ENCODE data around the gene CUX1.
A peak's percentile ranks its signal among the peaks of the same experiment; 100 is the strongest.

The CUX1 gene

GRCh38 chr7:101940151-101940550 is 122.7 kb downstream of the CUX1 start:
- no peak for DNase-seq (ENCODE audit: low read depth)
- no peak overlapping the region for H3K9ac ChIP-seq (ENCODE audit: low read length)
- peaks cover 40% of the 10 kb centered on the region for H3K4me1 ChIP-seq (ENCODE audit: control insufficient read depth, insufficient read depth, low read length)
- no peaks in the 10 kb centered on the region for H3K36me3 ChIP-seq (ENCODE audit: control insufficient read depth, insufficient read depth, low read length, severe bottlenecking)
- H3K9me3 ChIP-seq (ENCODE audit: control insufficient read depth, low read length), result no peaks in the 10 kb centered on the region
- H3K27me3 ChIP-seq (replicated peaks; ENCODE audit: control insufficient read depth, insufficient read depth, low read length), result no peaks in the 10 kb centered on the region
- H3K4me3 ChIP-seq (ENCODE audit: low read length), result no peak overlapping the region

- H3K27me3 ChIP-seq (replicated peaks; ENCODE audit: control insufficient read depth, insufficient read depth, low read length), result no peaks in the 10 kb centered on the region
- no peak overlapping the region for H3K4me3 ChIP-seq (ENCODE audit: low read length)
- no peaks in the 10 kb centered on the region for H3K36me3 ChIP-seq (ENCODE audit: control insufficient read depth, insufficient read depth, low read length, severe bottlenecking)
- H3K9ac ChIP-seq (ENCODE audit: low read length), result no peak overlapping the region
- H3K9me3 ChIP-seq (ENCODE audit: control insufficient read depth, low read length), result no peaks in the 10 kb centered on the region
- peaks cover 34% of the 10 kb centered on the region for H3K4me1 ChIP-seq (ENCODE audit: control insufficient read depth, insufficient read depth, low read length)
- DNase-seq (ENCODE audit: low read depth), result no peak
Observed at GRCh38 chr7:101940830-101941229, 123.4 kb downstream of the CUX1 start.

- Histone ChIP-seq H3K4me1 (ENCODE audit: control insufficient read depth, insufficient read depth, low read length) (peaks cover 25% of the 10 kb centered on the region), H3K4me3 (ENCODE audit: low read length) (peak overlapping the region; percentile 16), H3K36me3 (ENCODE audit: control insufficient read depth, insufficient read depth, low read length, severe bottlenecking) (no peaks in the 10 kb centered on the region), H3K9me3 (ENCODE audit: control insufficient read depth, low read length) (no peaks in the 10 kb centered on the region), H3K27me3 (replicated peaks; ENCODE audit: control insufficient read depth, insufficient read depth, low read length) (no peaks in the 10 kb centered on the region), H3K9ac (ENCODE audit: low read length) (peak overlapping the region; percentile 43)
- DNase-seq (ENCODE audit: low read depth), result peak; percentile 75
Observed at GRCh38 chr7:101941481-101942383, 124.3 kb downstream of the CUX1 start.

GRCh38 chr7:101942603-101943210 is 125.3 kb downstream of the CUX1 start:
- peak overlapping the region; percentile 43 for H3K9ac ChIP-seq (ENCODE audit: low read length)
- no peaks in the 10 kb centered on the region for H3K27me3 ChIP-seq (replicated peaks; ENCODE audit: control insufficient read depth, insufficient read depth, low read length)
- no peak for DNase-seq (ENCODE audit: low read depth)
- no peaks in the 10 kb centered on the region for H3K9me3 ChIP-seq (ENCODE audit: control insufficient read depth, low read length)
- H3K36me3 ChIP-seq (ENCODE audit: control insufficient read depth, insufficient read depth, low read length, severe bottlenecking), result no peaks in the 10 kb centered on the region
- H3K4me3 ChIP-seq (ENCODE audit: low read length), result no peak overlapping the region
- peaks cover 19% of the 10 kb centered on the region for H3K4me1 ChIP-seq (ENCODE audit: control insufficient read depth, insufficient read depth, low read length)

GRCh38 chr7:101943306-101943705 is 125.9 kb downstream of the CUX1 start:
- no peak overlapping the region for H3K9ac ChIP-seq (ENCODE audit: low read length)
- H3K9me3 ChIP-seq (ENCODE audit: control insufficient read depth, low read length), result no peaks in the 10 kb centered on the region
- DNase-seq (ENCODE audit: low read depth), result no peak
- no peak overlapping the region for H3K4me3 ChIP-seq (ENCODE audit: low read length)
- H3K27me3 ChIP-seq (replicated peaks; ENCODE audit: control insufficient read depth, insufficient read depth, low read length), result no peaks in the 10 kb centered on the region
- H3K36me3 ChIP-seq (ENCODE audit: control insufficient read depth, insufficient read depth, low read length, severe bottlenecking), result no peaks in the 10 kb centered on the region
- peaks cover 19% of the 10 kb centered on the region for H3K4me1 ChIP-seq (ENCODE audit: control insufficient read depth, insufficient read depth, low read length)

- H3K4me3 ChIP-seq (ENCODE audit: low read length), result no peak overlapping the region
- no peak overlapping the region for H3K9ac ChIP-seq (ENCODE audit: low read length)
- H3K27me3 ChIP-seq (replicated peaks; ENCODE audit: control insufficient read depth, insufficient read depth, low read length), result no peaks in the 10 kb centered on the region
- no peak for DNase-seq (ENCODE audit: low read depth)
- H3K4me1 ChIP-seq (ENCODE audit: control insufficient read depth, insufficient read depth, low read length), result peaks cover 19% of the 10 kb centered on the region
- H3K9me3 ChIP-seq (ENCODE audit: control insufficient read depth, low read length), result no peaks in the 10 kb centered on the region
- no peaks in the 10 kb centered on the region for H3K36me3 ChIP-seq (ENCODE audit: control insufficient read depth, insufficient read depth, low read length, severe bottlenecking)
Observed at GRCh38 chr7:101943889-101944600, 126.6 kb downstream of the CUX1 start.

- Histone ChIP-seq H3K4me3 (ENCODE audit: low read length) (no peak overlapping the region), H3K9me3 (ENCODE audit: control insufficient read depth, low read length) (no peaks in the 10 kb centered on the region)
- no peak for DNase-seq (ENCODE audit: low read depth)
Observed at GRCh38 chr7:101944611-101945010, 127.2 kb downstream of the CUX1 start.

GRCh38 chr7:101945034-101945758 is 127.8 kb downstream of the CUX1 start:
- Histone ChIP-seq H3K4me3 (ENCODE audit: low read length) (no peak overlapping the region), H3K9me3 (ENCODE audit: control insufficient read depth, low read length) (no peaks in the 10 kb centered on the region), H3K27me3 (replicated peaks; ENCODE audit: control insufficient read depth, insufficient read depth, low read length) (no peaks in the 10 kb centered on the region), H3K4me1 (ENCODE audit: control insufficient read depth, insufficient read depth, low read length) (peaks cover 19% of the 10 kb centered on the region), H3K9ac (ENCODE audit: low read length) (no peak overlapping the region), H3K36me3 (ENCODE audit: control insufficient read depth, insufficient read depth, low read length, severe bottlenecking) (no peaks in the 10 kb centered on the region)
- DNase-seq (ENCODE audit: low read depth), result no peak

More at GRCh38 chr7:101944611-101945010, 127.2 kb downstream of the CUX1 start:
- no peaks in the 10 kb centered on the region for H3K27me3 ChIP-seq (replicated peaks; ENCODE audit: control insufficient read depth, insufficient read depth, low read length)
- H3K9ac ChIP-seq (ENCODE audit: low read length), result no peak overlapping the region
- H3K4me1 ChIP-seq (ENCODE audit: control insufficient read depth, insufficient read depth, low read length), result peaks cover 19% of the 10 kb centered on the region
- no peaks in the 10 kb centered on the region for H3K36me3 ChIP-seq (ENCODE audit: control insufficient read depth, insufficient read depth, low read length, severe bottlenecking)

- Histone ChIP-seq H3K4me1 (ENCODE audit: control insufficient read depth, insufficient read depth, low read length) (peaks cover 9% of the 10 kb centered on the region), H3K36me3 (ENCODE audit: control insufficient read depth, insufficient read depth, low read length, severe bottlenecking) (no peaks in the 10 kb centered on the region), H3K9ac (ENCODE audit: low read length) (no peak overlapping the region), H3K9me3 (ENCODE audit: control insufficient read depth, low read length) (no peaks in the 10 kb centered on the region), H3K4me3 (ENCODE audit: low read length) (no peak overlapping the region), H3K27me3 (replicated peaks; ENCODE audit: control insufficient read depth, insufficient read depth, low read length) (no peaks in the 10 kb centered on the region)
- DNase-seq (ENCODE audit: low read depth), result no peak
Observed at GRCh38 chr7:101947899-101948298, 130.5 kb downstream of the CUX1 start.

GRCh38 chr7:101948650-101949049 is 131.2 kb downstream of the CUX1 start:
- Histone ChIP-seq H3K36me3 (ENCODE audit: control insufficient read depth, insufficient read depth, low read length, severe bottlenecking) (no peaks in the 10 kb centered on the region), H3K27me3 (replicated peaks; ENCODE audit: control insufficient read depth, insufficient read depth, low read length) (no peaks in the 10 kb centered on the region)

More at GRCh38 chr7:101948650-101949049, 131.2 kb downstream of the CUX1 start:
- DNase-seq (ENCODE audit: low read depth), result no peak
- peaks cover 16% of the 10 kb centered on the region for H3K4me1 ChIP-seq (ENCODE audit: control insufficient read depth, insufficient read depth, low read length)
- no peak overlapping the region for H3K4me3 ChIP-seq (ENCODE audit: low read length)
- H3K9ac ChIP-seq (ENCODE audit: low read length), result no peak overlapping the region
- H3K9me3 ChIP-seq (ENCODE audit: control insufficient read depth, low read length), result no peaks in the 10 kb centered on the region
